Measurements from ENCODE around the gene KCND3.

DNA sequence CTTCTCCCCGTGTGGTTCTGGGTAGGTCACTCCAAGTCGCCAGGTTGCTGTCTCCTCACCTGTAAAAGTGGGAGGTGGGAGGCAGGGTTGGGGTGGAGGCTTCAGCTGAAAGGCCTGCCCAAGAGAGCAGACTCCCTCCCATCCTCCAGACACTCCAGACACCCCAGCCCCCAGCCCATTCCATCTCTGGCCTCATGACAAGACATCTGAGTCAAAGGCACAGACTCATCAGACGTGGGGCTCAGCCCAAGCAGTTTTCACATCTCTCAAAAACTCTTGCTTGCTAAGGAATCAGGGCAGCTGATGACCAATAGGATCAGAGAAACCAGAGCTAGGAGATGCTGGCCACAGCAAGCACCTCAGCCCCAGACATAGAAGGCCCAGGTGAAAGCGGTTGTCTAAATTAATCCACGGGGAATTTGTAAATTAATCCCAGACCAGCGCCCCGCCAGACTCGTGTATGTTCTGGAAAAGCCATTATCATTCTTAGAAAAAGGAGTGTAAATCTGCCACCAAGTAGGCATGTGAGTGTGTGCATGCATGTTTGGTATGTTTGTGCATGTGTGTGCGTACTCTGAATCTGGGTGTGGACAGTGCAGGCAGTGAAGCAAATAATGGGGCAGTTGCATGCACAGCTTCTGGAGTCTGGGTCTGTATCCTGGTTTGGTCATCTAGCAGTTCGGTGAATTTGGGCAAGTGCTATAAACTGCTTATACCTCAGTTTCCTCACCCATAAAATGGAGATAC lies 55.2 kb downstream of the KCND3 start:
- TF ChIP-seq, protein P1, sequence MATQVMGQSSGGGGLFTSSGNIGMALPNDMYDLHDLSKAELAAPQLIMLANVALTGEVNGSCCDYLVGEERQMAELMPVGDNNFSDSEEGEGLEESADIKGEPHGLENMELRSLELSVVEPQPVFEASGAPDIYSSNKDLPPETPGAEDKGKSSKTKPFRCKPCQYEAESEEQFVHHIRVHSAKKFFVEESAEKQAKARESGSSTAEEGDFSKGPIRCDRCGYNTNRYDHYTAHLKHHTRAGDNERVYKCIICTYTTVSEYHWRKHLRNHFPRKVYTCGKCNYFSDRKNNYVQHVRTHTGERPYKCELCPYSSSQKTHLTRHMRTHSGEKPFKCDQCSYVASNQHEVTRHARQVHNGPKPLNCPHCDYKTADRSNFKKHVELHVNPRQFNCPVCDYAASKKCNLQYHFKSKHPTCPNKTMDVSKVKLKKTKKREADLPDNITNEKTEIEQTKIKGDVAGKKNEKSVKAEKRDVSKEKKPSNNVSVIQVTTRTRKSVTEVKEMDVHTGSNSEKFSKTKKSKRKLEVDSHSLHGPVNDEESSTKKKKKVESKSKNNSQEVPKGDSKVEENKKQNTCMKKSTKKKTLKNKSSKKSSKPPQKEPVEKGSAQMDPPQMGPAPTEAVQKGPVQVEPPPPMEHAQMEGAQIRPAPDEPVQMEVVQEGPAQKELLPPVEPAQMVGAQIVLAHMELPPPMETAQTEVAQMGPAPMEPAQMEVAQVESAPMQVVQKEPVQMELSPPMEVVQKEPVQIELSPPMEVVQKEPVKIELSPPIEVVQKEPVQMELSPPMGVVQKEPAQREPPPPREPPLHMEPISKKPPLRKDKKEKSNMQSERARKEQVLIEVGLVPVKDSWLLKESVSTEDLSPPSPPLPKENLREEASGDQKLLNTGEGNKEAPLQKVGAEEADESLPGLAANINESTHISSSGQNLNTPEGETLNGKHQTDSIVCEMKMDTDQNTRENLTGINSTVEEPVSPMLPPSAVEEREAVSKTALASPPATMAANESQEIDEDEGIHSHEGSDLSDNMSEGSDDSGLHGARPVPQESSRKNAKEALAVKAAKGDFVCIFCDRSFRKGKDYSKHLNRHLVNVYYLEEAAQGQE (IDR thresholded peaks at IDR 0.05; ENCODE audit: insufficient replicate concordance, low read depth) = no peak
- TF ChIP-seq, protein P2, sequence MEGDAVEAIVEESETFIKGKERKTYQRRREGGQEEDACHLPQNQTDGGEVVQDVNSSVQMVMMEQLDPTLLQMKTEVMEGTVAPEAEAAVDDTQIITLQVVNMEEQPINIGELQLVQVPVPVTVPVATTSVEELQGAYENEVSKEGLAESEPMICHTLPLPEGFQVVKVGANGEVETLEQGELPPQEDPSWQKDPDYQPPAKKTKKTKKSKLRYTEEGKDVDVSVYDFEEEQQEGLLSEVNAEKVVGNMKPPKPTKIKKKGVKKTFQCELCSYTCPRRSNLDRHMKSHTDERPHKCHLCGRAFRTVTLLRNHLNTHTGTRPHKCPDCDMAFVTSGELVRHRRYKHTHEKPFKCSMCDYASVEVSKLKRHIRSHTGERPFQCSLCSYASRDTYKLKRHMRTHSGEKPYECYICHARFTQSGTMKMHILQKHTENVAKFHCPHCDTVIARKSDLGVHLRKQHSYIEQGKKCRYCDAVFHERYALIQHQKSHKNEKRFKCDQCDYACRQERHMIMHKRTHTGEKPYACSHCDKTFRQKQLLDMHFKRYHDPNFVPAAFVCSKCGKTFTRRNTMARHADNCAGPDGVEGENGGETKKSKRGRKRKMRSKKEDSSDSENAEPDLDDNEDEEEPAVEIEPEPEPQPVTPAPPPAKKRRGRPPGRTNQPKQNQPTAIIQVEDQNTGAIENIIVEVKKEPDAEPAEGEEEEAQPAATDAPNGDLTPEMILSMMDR (IDR thresholded peaks at IDR 0.05; ENCODE audit: insufficient read depth, low read length) = no peak
- TF ChIP-seq POLR2AphosphoS5 (IDR thresholded peaks at IDR 0.05; ENCODE audit: low read depth) (no peak), GABPA (IDR thresholded peaks at IDR 0.05; ENCODE audit: low read depth) (no peak), SPI1 (IDR thresholded peaks at IDR 0.05; ENCODE audit: borderline replicate concordance, low read depth) (no peak)
